Measurements from ENCODE around the gene CLDN6.

The CLDN6 gene

GRCh38 chr16:3013491-3013951, 4.5 kb downstream of the CLDN6 start:
- no peak for DNase-seq (ENCODE audit: low read depth)

GRCh38 chr16:3012828-3013420, 5.1 kb downstream of the CLDN6 start, which contains the start of gene CLDN9:
TSS of gene CLDN9 (plus strand) at chr16:3012923. CDS start at chr16:3013363, 440 bp downstream.
- DNase-seq (ENCODE audit: low read depth), result no peak

- no peak for DNase-seq (ENCODE audit: low read depth)
Measured at GRCh38 chr16:3012246-3012645, 5.7 kb downstream of the CLDN6 start.

- no peak for DNase-seq (ENCODE audit: low read depth)
Measured at GRCh38 chr16:3010510-3010909, 7.5 kb downstream of the CLDN6 start.

- DNase-seq (ENCODE audit: low read depth), result no peak
Measured at GRCh38 chr16:3009568-3010390, 8.2 kb downstream of the CLDN6 start.

GRCh38 chr16:3008690-3009037, 9.3 kb downstream of the CLDN6 start:
- DNase-seq (ENCODE audit: low read depth), result no peak

- peak; percentile 94 for DNase-seq (ENCODE audit: low read depth)
Measured at GRCh38 chr16:3007957-3008689, 9.9 kb downstream of the CLDN6 start.

- no peak for DNase-seq (ENCODE audit: low read depth)
Measured at GRCh38 chr16:3007059-3007956, 10.7 kb downstream of the CLDN6 start.

GRCh38 chr16:3004781-3005284, 13.2 kb downstream of the CLDN6 start:
- no peak for DNase-seq (ENCODE audit: low read depth)

- no peak for DNase-seq (ENCODE audit: low read depth)
Measured at GRCh38 chr16:3004319-3004718, 13.7 kb downstream of the CLDN6 start.

GRCh38 chr16:3003582-3004270, 14.3 kb downstream of the CLDN6 start:
- peak; percentile 100 for DNase-seq (ENCODE audit: low read depth)

GRCh38 chr16:3001316-3001715, 16.7 kb downstream of the CLDN6 start:
- DNase-seq (ENCODE audit: low read depth), result no peak

- DNase-seq (ENCODE audit: low read depth), result no peak
Measured at GRCh38 chr16:3000540-3000939, 17.4 kb downstream of the CLDN6 start.

- no peak for DNase-seq (ENCODE audit: low read depth)
Measured at GRCh38 chr16:2999929-3000328, 18.1 kb downstream of the CLDN6 start.

GRCh38 chr16:2996298-2996697, 21.7 kb downstream of the CLDN6 start:
- DNase-seq (ENCODE audit: low read depth), result no peak

GRCh38 chr16:2992383-2993081, 25.5 kb downstream of the CLDN6 start:
- no peak for DNase-seq (ENCODE audit: low read depth)

GRCh38 chr16:2991566-2992261, 26.3 kb downstream of the CLDN6 start:
- no peak for DNase-seq (ENCODE audit: low read depth)

- no peak for DNase-seq (ENCODE audit: low read depth)
Measured at GRCh38 chr16:2990891-2991290, 27.1 kb downstream of the CLDN6 start.

- DNase-seq (ENCODE audit: low read depth), result no peak
Measured at GRCh38 chr16:2988590-2989099, 29.3 kb downstream of the CLDN6 start.

- no peak for DNase-seq (ENCODE audit: low read depth)
Measured at GRCh38 chr16:2987833-2988232, 30.1 kb downstream of the CLDN6 start.

Data from CMK (cell line).